Tibial nerve (tissue), 4 donors: Measurements from ENCODE around the gene ZNF574. TPM values are rescaled to one million over a fixed set of nuclear protein-coding genes. Genes with fewer than 3 reads are reported as not detected.

Experiments used
- total RNA-seq, 4 donors: library from RNA; depleted of rRNA; stranded (reverse); fragments of >200 nt; gene quantifications; one replicate each; pipeline ENCODE4 v1.1.0, GENCODE V29; 2016

Gene ZNF574
- total RNA-seq, 4 donors from 2014 or later = 14.3 to 22.2 (median 17.5) TPM

Other genes with a start within 250 kb of the ZNF574 start
- gene LYPD4, start 231.5 kb upstream of the ZNF574 start, total RNA-seq = not detected
- gene DMRTC2, start 231.1 kb upstream of the ZNF574 start, total RNA-seq = not detected
- gene RPS19, start 215.9 kb upstream of the ZNF574 start, total RNA-seq = 1,000 to 10,000 TPM in 2 of 4 donors, 100 to 1,000 TPM in 2; 835 to 1,204 (median 1,038) TPM
- gene CD79A, start 198.9 kb upstream of the ZNF574 start, total RNA-seq = not detected
- 100 to 1,000 TPM in 3 of 4 donors, 10 to 100 TPM in 1; 68.4 to 225 (median 121) TPM for gene ARHGEF1, start 193.0 kb upstream of the ZNF574 start, total RNA-seq
- gene ERFL, start 147.7 kb upstream of the ZNF574 start, total RNA-seq = under 1 TPM in 3 of 4 donors, not detected in 1; 0.30 to 0.59 (median 0.42) TPM
- 100 to 1,000 TPM; 168 to 206 (median 199) TPM for gene RABAC1, start 116.8 kb upstream of the ZNF574 start, total RNA-seq
- not detected for gene ATP1A3, start 81.9 kb upstream of the ZNF574 start, total RNA-seq
- gene GRIK5, start 6.0 kb upstream of the ZNF574 start, total RNA-seq = 10 to 100 TPM in 1 of 4 donors, 1 to 10 TPM in 3; 2.4 to 12.0 (median 3.2) TPM
- 1 to 10 TPM in 1 of 4 donors, under 1 TPM in 3; 0.21 to 6.0 (median 0.51) TPM for gene POU2F2, start 56.3 kb downstream of the ZNF574 start, total RNA-seq
- 10 to 100 TPM; 33.9 to 56.2 (median 40.3) TPM for gene DEDD2, start 141.5 kb downstream of the ZNF574 start, total RNA-seq
- 1 to 10 TPM; 4.3 to 6.3 (median 6.3) TPM for gene ZNF526, start 144.1 kb downstream of the ZNF574 start, total RNA-seq
- gene GSK3A, start 166.4 kb downstream of the ZNF574 start, total RNA-seq = 10 to 100 TPM; 24.7 to 34.5 (median 28.3) TPM
- 10 to 100 TPM; 30.4 to 42.6 (median 35.1) TPM for gene ERF, start 179.0 kb downstream of the ZNF574 start, total RNA-seq
- gene CIC, start 193.1 kb downstream of the ZNF574 start, total RNA-seq = 10 to 100 TPM; 27.0 to 74.1 (median 41.3) TPM
- under 1 TPM in 2 of 4 donors, not detected in 2; 0.30 to 0.44 TPM for gene PRR19, start 226.0 kb downstream of the ZNF574 start, total RNA-seq
- gene PAFAH1B3, start 226.5 kb downstream of the ZNF574 start, total RNA-seq = 1 to 10 TPM; 3.8 to 9.0 (median 8.1) TPM
- gene TMEM145, start 237.1 kb downstream of the ZNF574 start, total RNA-seq = under 1 TPM in 1 of 4 donors, not detected in 3; 0.20 TPM
- 10 to 100 TPM; 17.9 to 33.3 (median 22.4) TPM for gene MEGF8, start 249.5 kb downstream of the ZNF574 start, total RNA-seq